ENCODE results near the gene REXO4.

The REXO4 gene

GRCh38 chr9:133428617-133429101, 10.8 kb upstream of the REXO4 start:
- H3K4me3 ChIP-seq (ENCODE audit: low read depth, low read length), result no peak overlapping the region
- TF ChIP-seq CTCF (IDR thresholded peaks at IDR 0.05; ENCODE audit: low read depth, low read length), result no peak

- no peak overlapping the region for H3K4me3 ChIP-seq (ENCODE audit: low read depth, low read length)
- no peak for TF ChIP-seq CTCF (IDR thresholded peaks at IDR 0.05; ENCODE audit: low read depth, low read length)
Observed at GRCh38 chr9:133427658-133428348, 10.0 kb upstream of the REXO4 start.

- no peak for TF ChIP-seq CTCF (IDR thresholded peaks at IDR 0.05; ENCODE audit: low read depth, low read length)
Observed at GRCh38 chr9:133426011-133426410, 8.2 kb upstream of the REXO4 start.

GRCh38 chr9:133425049-133425632, 7.3 kb upstream of the REXO4 start:
- no peak overlapping the region for H3K4me3 ChIP-seq (ENCODE audit: low read depth, low read length)
- TF ChIP-seq CTCF (IDR thresholded peaks at IDR 0.05; ENCODE audit: low read depth, low read length), result no peak

More at GRCh38 chr9:133426011-133426410, 8.2 kb upstream of the REXO4 start:
- no peak overlapping the region for H3K4me3 ChIP-seq (ENCODE audit: low read depth, low read length)

- no peak for TF ChIP-seq CTCF (IDR thresholded peaks at IDR 0.05; ENCODE audit: low read depth, low read length)
- H3K4me3 ChIP-seq (ENCODE audit: low read depth, low read length), result no peak overlapping the region
Observed at GRCh38 chr9:133424187-133424586, 6.4 kb upstream of the REXO4 start.

GRCh38 chr9:133423216-133423615, 5.4 kb upstream of the REXO4 start:
- no peak overlapping the region for H3K4me3 ChIP-seq (ENCODE audit: low read depth, low read length)
- TF ChIP-seq CTCF (IDR thresholded peaks at IDR 0.05; ENCODE audit: low read depth, low read length), result no peak
